ENCODE data around the gene GRB10.

Gene GRB10

DNA sequence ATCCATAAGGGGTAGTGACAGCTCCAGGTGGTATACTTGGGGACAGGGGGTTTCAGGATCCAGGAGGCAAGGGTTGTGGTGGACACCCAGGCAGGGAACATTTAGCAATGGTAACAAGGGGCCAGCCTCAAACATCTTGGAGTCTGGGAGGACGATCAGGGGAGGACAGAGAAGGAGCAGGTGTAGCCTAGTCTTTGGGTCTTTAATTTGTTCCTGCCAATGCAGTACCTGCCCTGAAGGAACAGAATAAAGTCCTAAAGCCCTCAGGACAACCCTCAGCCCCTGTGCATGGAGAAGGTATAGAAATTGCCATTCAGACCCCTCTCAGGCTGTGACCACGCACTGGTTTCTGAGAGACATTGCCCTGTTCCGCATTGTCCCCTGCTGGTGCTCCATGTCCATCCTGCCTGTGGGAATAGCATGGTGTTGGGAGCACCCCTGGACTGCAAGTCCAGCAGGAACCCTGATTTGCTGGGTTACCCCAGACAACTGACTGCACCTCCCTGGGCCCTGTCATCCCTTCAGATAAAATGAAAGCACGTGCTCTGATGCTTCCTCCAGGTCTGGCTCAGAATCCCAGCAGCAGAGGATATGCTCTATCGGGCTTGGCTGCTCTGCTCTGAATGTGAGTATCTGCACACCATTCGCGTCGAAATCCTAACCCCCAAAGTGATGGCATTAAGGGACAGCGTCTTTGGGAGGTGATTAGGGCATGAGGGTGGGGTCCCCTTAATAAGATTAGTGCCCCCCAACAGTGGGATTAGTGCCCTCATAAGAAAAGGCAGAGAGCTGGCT is 241.7 kb downstream of the GRB10 start:
- no peak for DNase-seq
